GM21825 (cell line): ENCODE measurements around the gene ARMH3.

ENCODE experiments used
- ATAC-seq: cut with Tn5 transposase; IDR thresholded peaks from one replicate; pipeline ENCODE4 v1.9.1; 2021; ENCODE audit warnings: mild to moderate bottlenecking, moderate library complexity; ENCODE audit not compliant: unreplicated experiment

ARMH3 gene

DNA sequence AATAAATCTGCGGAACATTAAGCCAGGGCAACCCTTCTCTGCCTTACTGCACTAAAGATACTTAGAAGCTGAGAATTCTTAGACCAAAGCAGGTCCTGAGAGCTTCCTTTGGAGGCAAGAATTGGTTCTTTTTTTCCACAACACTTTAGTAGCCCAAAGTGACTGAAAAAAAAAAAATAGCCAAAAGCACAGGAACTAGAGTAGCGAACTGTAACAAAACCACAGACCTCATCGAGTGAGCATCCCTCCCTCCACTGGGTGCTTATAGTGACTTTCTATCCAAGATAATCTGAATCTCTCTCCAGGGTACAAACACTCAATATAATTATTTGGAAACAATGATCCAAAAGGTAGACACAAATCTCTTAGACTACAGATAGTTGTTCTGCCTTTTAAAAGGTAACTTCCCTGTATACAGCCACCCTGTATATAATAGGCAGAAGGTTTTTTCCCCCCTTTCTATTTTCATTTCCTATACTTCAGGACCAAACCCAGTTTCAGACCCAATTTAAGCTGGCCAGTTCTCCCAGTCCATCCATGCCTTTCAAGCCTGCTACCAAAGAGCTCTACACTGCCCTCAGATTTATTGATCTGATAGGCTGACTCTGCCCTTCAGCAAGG, 180.8 kb downstream of the ARMH3 start:
- ATAC-seq: no peak

GRCh38 chr10:101874252-101874651, 181.7 kb downstream of the ARMH3 start:
- no peak for ATAC-seq

GRCh38 chr10:101867931-101868330, 188.0 kb downstream of the ARMH3 start:
- no peak for ATAC-seq

- no peak for ATAC-seq
Observed at GRCh38 chr10:101859530-101859929, 196.4 kb downstream of the ARMH3 start.

DNA sequence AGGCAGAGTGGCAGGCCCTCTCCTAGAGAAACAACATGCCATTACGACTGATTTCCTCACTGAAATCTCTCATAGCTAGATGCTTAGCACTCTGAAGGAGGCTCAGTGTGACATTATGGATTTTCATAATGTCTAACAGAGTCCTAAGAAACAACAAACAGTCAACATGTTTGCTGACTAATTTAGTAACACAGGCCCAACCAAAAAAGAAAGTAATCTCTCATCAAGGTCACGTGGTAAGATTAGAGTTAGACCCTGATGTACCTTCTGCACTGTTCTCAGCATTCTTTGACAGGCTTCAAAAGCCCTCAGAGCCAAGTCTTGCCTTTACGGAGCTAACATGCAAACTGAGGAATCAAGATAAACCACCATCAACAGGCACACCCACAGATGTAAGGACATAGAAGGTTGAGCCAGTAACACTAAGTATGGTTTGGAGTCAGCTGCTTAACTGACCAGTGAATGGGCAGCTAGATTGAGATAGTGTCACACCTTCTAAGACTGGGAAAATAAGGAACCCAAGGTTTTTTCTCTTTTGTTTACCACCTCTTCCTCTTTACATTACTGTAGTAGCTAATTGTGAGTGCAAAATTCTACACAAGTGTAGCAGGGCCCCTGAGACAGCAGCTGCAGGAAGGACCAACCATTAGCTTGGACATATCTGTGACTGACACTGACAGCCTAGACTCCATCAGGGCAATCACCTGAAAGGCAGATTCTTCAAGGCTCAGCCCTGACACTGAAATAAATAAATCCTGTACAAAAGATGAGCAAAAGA, 197.1 kb downstream of the ARMH3 start:
- ATAC-seq: peak; percentile 73

DNA sequence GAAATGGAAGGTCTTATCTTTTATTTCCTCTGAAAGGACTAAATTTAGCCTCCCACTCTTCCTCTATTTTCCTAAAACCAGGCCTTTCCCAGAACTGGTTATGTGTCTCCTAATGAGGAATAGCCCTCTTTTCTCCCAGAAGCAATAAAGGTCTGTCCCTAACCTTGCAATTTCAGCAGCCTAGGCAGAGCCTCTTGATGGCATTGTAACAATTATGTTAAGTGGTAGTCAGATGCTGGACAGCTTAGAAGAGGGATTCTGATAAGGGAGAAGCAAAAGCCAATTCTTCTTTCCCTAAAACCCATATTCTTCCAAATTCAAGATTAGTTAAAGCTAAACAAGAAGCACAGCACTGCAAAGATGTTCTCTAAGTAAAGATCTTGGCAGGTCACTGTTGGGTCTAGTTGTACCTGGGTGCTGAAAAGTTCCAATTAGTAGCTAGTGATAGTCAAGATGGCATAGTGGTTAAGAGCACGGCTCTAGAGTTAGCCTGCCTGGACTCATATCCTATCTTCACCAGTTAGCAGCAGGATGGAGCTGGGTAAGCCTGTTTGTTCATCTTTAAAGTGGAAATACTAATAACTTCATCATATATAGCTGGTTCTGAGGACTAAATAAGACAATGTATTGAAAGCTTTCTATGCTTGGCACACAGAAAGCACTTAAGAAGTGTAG, 198.0 kb downstream of the ARMH3 start:
- ATAC-seq: no peak

DNA sequence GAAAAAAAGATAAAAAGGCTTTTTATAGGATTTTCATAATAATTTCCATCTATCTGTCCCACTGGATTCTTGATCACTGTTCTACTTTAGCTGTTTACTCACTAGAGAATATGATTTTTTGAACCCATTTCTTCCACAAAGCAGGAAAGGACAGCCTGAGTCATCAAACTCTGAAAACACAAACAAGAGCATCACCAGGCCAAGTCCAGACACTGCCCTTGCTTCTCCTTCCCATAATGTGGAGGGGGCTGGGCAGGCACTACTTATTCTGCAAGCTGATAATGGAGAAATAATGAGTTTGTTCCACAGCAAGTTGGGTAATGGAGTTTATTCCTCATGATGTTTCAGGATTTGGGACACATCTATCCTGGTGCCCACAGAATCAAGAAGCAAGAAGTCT, 199.3 kb downstream of the ARMH3 start:
- ATAC-seq: no peak

DNA sequence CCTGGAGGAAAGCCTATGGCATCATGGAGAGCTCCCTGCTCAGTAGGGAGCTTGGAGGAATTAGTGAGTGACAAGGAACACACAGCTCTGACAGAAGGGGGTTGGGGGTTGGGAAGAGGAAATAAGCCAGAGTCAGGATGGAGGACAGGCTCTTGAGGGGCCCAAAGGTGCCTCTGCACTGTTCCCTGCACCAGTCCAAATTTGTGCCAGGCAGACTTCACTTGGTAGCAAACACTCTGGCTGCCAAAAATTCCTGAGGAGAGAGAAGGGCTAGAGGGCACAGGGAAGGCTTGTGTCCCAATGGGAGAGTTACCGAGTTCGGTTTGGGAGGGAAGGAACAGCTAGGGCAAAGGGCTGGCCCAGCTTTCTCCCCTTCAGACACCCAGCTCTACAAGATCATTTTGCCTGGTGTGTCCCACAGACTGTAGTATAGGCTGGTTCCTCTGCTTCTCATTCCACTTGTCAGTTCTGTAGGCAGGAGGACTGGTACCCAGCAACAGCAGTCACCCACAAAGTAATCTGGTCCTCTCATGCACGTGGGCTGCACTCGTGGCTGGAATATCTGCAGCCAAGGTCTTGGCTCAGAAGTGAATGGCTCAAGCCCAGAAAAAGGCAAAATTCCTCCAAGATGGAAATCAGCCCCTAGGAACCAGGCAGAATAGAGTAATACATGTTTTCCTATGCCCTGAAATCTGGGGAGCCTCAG, 204.4 kb downstream of the ARMH3 start:
- no peak for ATAC-seq

GRCh38 chr10:101850749-101851148, 205.2 kb downstream of the ARMH3 start:
- ATAC-seq: no peak

DNA sequence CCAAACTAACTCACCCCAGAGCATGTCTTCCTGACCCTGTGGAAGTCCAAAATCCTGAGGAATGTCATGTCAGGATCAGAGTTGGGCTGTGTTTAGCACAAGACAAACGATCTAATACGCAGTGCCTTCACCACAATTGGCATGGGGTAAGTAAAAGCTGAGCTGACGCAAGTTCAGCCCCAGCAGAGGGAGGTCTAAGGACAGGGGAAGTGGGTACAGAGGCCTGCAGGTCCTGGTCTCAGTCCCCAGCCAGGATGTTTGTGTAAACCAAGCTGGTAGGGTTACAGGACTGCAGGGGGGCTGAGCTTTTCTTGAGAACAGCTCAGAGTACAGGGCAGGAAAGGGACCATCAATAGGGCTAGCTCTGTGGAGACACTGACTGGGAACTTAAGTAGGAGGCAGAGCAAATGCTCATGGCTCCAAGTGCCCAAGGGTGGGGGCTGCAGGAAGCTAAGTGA, 207.1 kb downstream of the ARMH3 start:
- ATAC-seq: no peak

DNA sequence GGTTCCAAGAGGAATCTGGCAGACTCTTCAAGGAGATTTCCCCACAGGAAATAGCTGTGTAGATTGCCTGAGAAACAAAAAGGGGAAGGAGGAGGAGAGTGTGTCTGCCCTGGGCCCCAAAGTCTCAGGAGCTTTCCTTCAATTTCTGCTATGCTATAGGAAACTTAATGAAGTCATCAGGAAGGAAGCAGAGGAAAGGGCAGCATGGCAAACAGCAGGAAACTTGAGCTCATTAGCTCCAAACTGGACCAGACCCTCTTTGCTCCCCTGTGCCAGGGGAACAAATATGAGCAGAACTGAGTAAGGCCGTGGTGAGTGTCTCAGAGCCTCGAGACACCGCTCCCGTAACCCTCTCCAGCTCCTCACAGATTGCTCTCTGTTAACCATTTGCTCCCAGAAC, 207.6 kb downstream of the ARMH3 start:
- ATAC-seq: no peak

DNA sequence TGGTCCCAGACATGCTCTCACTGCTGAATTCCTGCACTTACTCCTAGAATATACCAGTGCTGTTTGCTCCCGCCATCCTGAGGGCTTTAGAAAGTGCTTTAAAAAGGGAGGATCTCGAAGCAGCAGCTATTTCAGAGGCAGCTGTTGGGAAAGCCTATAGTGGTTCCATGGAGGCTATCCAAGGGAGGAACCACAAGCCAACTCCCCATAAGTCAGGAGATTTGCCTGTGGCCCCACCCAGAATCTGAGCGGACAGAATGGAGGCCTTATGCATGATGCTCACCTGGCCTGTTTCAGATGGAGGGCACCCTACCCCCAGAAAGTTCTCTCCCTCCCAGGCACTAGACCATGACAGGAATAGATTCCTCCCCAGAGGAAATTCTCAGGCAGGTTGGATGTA, 210.1 kb downstream of the ARMH3 start:
- no peak for ATAC-seq

DNA sequence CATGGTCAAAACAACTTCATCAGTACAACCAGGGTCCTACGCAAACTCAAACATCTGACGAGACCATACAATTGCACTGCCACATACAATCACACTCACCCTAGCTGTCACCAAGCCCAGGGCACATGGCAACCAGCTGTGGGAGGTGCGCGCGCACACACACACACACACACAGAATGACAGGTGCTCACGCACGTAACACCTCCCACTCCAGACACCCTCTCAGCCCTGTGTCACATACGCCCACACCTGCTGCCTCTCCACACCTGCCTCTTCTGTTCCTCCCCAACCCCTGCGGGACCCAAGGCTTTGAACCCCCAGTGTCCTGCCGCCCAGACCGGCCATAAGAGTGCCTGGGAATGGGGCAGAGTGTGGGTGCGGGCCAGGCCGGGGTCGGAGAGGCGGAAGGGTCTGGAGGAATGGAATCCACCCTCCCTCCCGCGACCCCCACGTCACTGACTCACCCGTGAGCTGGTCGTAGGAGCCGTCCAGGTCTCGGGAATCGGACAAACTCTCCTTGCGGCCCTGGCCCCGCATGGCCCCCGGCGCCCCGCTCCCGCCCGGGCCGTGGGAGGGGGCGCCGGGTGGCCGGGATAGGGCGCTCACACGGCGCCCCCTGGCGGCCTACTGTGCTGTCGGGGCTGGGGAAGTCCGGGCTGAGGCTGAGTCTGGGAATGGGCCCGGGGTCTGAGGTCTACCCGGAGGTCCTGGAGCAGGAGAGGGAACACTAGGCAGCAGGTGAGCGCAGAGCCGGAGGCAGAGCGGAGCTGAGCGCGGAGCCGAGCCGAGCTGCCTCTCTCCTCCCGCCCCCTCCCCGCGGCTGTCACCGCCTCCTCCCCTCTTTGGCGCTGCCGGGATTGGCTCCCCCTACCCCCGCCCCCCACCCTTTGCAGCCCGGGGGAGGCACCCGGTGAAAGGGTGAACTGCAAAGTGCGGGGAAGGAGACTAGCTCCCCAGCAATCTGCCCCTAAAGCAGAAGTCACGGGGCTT, 212.6 kb downstream of the ARMH3 start, which contains the start of gene KCNIP2:
KCNIP2 (minus strand) TSS at position 769 of the 990 bp plus-strand sequence; CDS start at position 537, 232 bp downstream.
- no peak for ATAC-seq

GRCh38 chr10:101841826-101842225, 214.1 kb downstream of the ARMH3 start:
- no peak for ATAC-seq

DNA sequence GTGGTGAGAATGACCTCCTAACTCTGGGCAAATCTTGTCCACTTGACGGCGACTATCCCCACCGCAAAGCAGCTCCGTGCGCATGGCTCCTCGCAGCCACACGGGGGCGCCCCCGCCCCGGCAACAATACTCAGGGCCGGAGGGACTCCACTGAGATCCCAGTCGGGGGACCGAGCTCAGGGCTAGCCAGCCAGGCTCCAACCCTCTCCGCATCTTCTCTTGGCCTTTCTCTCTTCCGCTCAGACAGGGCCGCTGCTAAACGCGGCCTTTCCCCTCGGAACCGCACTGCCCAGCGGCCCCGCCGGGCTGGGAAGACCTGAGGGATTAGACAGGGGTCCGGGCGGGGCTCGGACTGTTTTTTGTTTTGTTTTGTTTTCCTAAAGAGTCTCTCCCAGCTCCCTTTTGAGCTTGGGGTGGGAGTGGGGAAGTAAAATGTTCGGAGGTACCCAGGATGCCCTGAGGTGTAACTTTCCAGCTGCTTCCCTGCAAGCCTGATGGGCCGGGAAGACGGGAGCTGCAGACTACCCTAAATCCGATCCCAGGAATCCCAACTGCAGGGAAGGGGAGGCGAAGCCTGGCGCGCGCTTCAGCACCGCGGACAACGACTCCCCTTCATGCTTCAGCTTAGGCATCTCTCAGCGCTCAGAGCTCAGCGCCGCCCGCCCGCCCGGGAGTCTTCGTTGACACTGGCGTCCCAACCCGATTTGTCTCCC, 215.1 kb downstream of the ARMH3 start:
- ATAC-seq: peak; percentile 72

GRCh38 chr10:101840102-101840684, 215.8 kb downstream of the ARMH3 start:
- no peak for ATAC-seq

DNA sequence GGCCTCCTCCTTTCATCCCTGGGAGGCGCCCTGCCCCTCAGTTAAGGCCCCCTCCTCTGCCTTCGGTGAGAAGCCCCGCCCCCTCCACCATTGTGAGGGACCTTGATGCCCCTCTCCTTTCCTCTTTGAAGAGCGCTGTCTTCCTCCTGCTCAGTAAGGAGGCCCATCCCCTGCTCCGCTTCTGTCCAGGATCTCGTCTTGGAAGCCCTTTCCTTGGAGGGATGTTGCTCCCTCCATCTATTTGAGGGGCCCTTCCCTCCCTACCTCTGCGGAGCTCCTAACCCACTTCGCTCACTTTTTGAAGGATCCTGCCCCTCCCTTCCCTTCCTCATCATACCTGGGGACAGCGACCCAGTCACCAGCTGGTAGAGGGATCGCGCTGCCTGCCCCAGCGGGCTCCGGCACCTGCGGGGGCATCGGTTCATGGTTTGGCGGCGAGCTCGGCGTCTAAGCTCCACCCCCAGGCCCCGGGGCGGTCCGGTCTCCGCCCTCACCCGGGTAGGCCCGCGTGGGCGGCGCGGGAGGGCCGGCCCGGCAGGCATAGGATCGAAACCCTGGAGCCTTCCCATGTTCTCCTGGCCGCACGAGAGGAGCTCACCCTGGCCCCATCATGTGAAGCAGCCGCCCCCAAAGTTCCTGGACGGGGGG, 216.4 kb downstream of the ARMH3 start:
- ATAC-seq: no peak

DNA sequence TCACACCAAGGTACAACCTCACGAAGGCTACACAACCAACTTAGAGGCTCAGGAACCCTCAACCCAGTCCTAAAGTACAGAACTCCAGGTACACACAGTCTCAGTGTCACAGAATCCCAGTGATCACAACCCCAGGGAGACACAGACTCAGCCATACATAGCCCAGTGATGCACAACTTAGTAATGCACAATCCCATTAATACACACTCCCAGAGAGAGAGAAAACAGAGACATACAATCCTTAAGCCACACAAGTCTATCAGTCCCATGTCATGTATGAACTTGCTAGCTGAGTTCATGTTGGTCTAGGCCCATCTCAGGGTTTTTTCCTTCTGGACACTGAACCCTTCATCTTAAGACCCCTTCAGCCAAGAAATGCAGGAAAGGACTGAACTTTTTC, 217.0 kb downstream of the ARMH3 start:
- ATAC-seq: no peak
